ENCODE measurements around the gene CDCA4.

- no peak for TF ChIP-seq CTCF (IDR thresholded peaks at IDR 0.05; ENCODE audit: low read depth, low read length)
- TF ChIP-seq EZH2phosphoT487 (IDR thresholded peaks at IDR 0.05; ENCODE audit: low read depth) = no peak
These were observed 26.0 kb upstream of the CDCA4 start for GRCh38 chr14:105046891-105047282.

All from OCI-LY3 (cell line).